Measurements from ENCODE around the gene ITGA2B. TPM values are rescaled to one million over a fixed set of nuclear protein-coding genes. Genes with fewer than 3 reads are reported as not detected.
"Not testable (repeated sequence)": the region's sequence is repeated elsewhere in the genome, so short reads cannot be mapped to it uniquely, and the experiment has no call there.

Gene ITGA2B
- total and polyA plus RNA-seq, 2 experiments from 2014 or later, result not detected

DNA sequence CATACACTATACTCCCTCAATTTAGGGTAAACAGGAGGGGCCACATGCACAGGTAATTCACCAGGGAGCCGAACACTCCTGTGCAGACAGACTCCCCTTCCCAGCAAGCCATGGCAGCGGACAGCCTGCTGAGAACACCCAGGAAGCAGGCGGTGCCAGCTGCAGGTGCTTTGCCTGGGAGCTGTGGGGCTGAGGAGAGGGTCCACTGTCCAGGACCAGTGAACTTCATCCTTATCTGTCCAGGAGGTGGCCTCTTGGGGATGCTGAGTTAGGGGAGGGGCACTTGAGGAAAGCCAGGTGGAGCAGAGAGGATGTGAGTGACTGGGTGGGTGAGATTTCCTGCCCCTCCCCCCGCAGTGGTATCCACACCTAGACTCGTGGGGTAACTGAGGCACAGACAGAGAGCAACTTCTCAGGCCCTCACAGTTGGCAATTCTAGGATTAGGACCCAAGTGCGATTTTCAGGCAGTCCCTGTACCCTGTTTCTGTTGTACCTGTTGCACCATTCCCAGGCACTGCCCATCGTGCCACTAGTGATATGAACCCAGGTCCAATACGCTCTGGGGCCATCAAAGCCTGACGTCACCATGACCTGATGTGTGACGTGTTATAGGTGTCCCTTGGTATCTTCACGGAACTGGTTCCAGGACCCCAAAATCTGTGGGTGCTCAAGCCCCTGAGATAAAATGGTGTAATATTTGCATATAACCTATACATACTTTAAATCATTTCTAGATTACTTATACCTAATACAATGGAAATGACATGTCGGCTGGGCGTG lies 43.2 kb downstream of the ITGA2B start:
- Histone ChIP-seq H3K27me3 (replicated peaks; ENCODE audit: insufficient read depth) (no peaks in the 10 kb centered on the region), H3K9me2 (ENCODE audit: insufficient read depth) (no peaks in the 10 kb centered on the region), H3K4me1 (ENCODE audit: insufficient read depth) (peaks cover 3% of the 10 kb centered on the region; the same call in 1 of the 2 replicates), H3K36me3 (ENCODE audit: low read depth) (no peaks in the 10 kb centered on the region), H3K4me3 (peak overlapping the region; percentile 97), H4K20me1 (ENCODE audit: insufficient read depth) (no peaks in the 10 kb centered on the region), H2AFZ (peak overlapping the region; percentile 96; the same call in 1 of the 2 replicates), H3F3A (ENCODE audit: insufficient read depth) (peaks cover 16% of the 10 kb centered on the region), H3K9me3 (ENCODE audit: low read depth) (no peaks in the 10 kb centered on the region), H3K9ac (peak overlapping the region; percentile 86; the same call in 1 of the 2 replicates), H3K27ac (no peak overlapping the region), H3K79me2 (ENCODE audit: insufficient read depth) (peaks cover 15% of the 10 kb centered on the region; the same call in 1 of the 2 replicates), H3K4me2 (ENCODE audit: unreplicated experiment) (peak overlapping the region; percentile 83)
- in situ Hi-C loops (cut with MboI), result no loop called here
- no peak for TF ChIP-seq EZH2phosphoT487 (IDR thresholded peaks at IDR 0.05; ENCODE audit: insufficient read depth, low read depth)
- TF ChIP-seq EZH2 (IDR thresholded peaks at IDR 0.05; ENCODE audit: insufficient read depth, poor library complexity, severe bottlenecking), result no peak
- 78 to 80% methylated on average over 13 of the region's 13 CpGs for WGBS, 2 experiments (ENCODE audit: low coverage in 1 of 2, low lambda C conversion rate in 2 of 2, missing lambda C conversion rate in 2 of 2)
- DNase-seq, result no peak

DNA sequence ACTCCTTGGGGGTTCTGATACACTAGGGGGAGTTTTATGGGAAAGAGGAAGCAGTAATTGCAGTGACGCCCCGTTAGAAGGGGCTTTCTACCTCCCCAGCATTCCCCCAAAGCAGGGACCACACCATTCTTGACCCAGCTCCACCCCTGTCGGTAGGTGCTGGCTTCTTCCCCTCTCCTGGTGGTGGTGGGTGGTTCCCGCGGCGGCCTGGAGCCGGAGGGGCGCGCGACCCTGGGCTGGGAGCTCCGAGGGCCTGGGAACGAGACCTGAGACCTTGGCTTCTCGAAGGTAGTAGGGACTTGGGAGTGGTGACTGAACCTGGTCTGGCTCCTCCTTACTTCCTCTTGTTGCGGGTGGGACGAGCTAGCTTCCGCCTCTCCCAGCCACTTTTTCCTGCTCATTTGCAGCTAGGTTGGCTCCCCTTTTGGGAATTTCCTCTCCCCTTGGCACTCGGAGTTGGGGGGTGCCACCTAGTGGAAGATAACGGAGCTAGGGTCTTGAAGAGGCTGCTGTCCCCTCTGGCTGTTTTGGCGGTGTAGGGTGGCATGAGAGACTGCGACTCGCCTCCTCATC lies 43.9 kb downstream of the ITGA2B start:
- WGBS, 2 experiments (ENCODE audit: low coverage in 1 of 2, low lambda C conversion rate in 2 of 2, missing lambda C conversion rate in 2 of 2), result 4% methylated on average over 19 to 21 of the region's 21 CpGs
- peak overlapping the region; percentile 83 for H3K4me2 ChIP-seq (ENCODE audit: unreplicated experiment)
- no peaks in the 10 kb centered on the region for H3K27me3 ChIP-seq (replicated peaks; ENCODE audit: insufficient read depth)
- H3K4me1 ChIP-seq (ENCODE audit: insufficient read depth), result peaks cover 3% of the 10 kb centered on the region; the same call in 1 of the 2 replicates
- in situ Hi-C loops (cut with MboI), result no loop called here
- peak overlapping the region; percentile 86 for H3K9ac ChIP-seq
- TF ChIP-seq EZH2 (IDR thresholded peaks at IDR 0.05; ENCODE audit: insufficient read depth, poor library complexity, severe bottlenecking), result no peak
- TF ChIP-seq EZH2phosphoT487 (IDR thresholded peaks at IDR 0.05; ENCODE audit: insufficient read depth, low read depth), result no peak
- H2AFZ ChIP-seq, result peak overlapping the region; percentile 96
- peak overlapping the region; percentile 97 for H3K4me3 ChIP-seq
- H3K9me3 ChIP-seq (ENCODE audit: low read depth), result no peaks in the 10 kb centered on the region
- peak overlapping the region; percentile 44 for H3K27ac ChIP-seq
- H3F3A ChIP-seq (ENCODE audit: insufficient read depth), result peaks cover 16% of the 10 kb centered on the region
- H3K36me3 ChIP-seq (ENCODE audit: low read depth), result no peaks in the 10 kb centered on the region
- H3K9me2 ChIP-seq (ENCODE audit: insufficient read depth), result no peaks in the 10 kb centered on the region
- no peaks in the 10 kb centered on the region for H4K20me1 ChIP-seq (ENCODE audit: insufficient read depth)
- peak; percentile 73 for DNase-seq
- peaks cover 15% of the 10 kb centered on the region; the same call in 1 of the 2 replicates for H3K79me2 ChIP-seq (ENCODE audit: insufficient read depth)

DNA sequence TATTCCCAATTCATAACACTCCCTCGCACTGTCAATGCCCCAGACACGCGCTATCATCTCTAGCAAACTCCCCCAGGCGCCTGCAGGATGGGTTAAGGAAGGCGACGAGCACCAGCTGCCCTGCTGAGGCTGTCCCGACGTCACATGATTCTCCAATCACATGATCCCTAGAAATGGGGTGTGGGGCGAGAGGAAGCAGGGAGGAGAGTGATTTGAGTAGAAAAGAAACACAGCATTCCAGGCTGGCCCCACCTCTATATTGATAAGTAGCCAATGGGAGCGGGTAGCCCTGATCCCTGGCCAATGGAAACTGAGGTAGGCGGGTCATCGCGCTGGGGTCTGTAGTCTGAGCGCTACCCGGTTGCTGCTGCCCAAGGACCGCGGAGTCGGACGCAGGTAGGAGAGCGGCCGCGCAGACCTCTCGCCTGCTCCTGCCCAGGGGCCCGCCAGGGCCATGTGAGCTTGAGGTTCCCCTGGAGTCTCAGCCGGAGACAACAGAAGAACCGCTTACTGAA lies 44.5 kb downstream of the ITGA2B start, which contains the start of gene GRN:
TSS of gene GRN (plus strand) at position 364 of the 515 bp plus-strand sequence. CDS start 3,863 bp downstream, outside the sequence.
- H3F3A ChIP-seq (ENCODE audit: insufficient read depth), result peaks cover 16% of the 10 kb centered on the region
- peak within 1 kb of the TSS; percentile 44 for H3K27ac ChIP-seq
- H4K20me1 ChIP-seq (ENCODE audit: insufficient read depth), result no peaks in the 10 kb centered on the region
- no peaks in the 10 kb centered on the region for H3K9me2 ChIP-seq (ENCODE audit: insufficient read depth)
- no peaks in the 10 kb centered on the region for H3K27me3 ChIP-seq (replicated peaks; ENCODE audit: insufficient read depth)
- peak within 1 kb of the TSS; percentile 86 for H3K9ac ChIP-seq
- WGBS, 2 experiments (ENCODE audit: low coverage in 1 of 2, low lambda C conversion rate in 2 of 2, missing lambda C conversion rate in 2 of 2), result 1% methylated on average over 26 of the region's 26 CpGs
- H3K79me2 ChIP-seq (ENCODE audit: insufficient read depth), result peaks cover 15% of the 10 kb centered on the region; the same call in 1 of the 2 replicates
- in situ Hi-C loops (cut with MboI), result no loop called here
- TF ChIP-seq EZH2phosphoT487 (IDR thresholded peaks at IDR 0.05; ENCODE audit: insufficient read depth, low read depth) (no peak), EZH2 (IDR thresholded peaks at IDR 0.05; ENCODE audit: insufficient read depth, poor library complexity, severe bottlenecking) (no peak)
- peak within 1 kb of the TSS; percentile 96 for H2AFZ ChIP-seq
- H3K4me1 ChIP-seq (ENCODE audit: insufficient read depth), result peaks cover 3% of the 10 kb centered on the region; the same call in 1 of the 2 replicates
- peak within 1 kb of the TSS; percentile 83 for H3K4me2 ChIP-seq (ENCODE audit: unreplicated experiment)
- peak; percentile 98 for DNase-seq
- peak within 1 kb of the TSS; percentile 97 for H3K4me3 ChIP-seq
- H3K9me3 ChIP-seq (ENCODE audit: low read depth), result no peaks in the 10 kb centered on the region
- H3K36me3 ChIP-seq (ENCODE audit: low read depth), result no peaks in the 10 kb centered on the region

DNA sequence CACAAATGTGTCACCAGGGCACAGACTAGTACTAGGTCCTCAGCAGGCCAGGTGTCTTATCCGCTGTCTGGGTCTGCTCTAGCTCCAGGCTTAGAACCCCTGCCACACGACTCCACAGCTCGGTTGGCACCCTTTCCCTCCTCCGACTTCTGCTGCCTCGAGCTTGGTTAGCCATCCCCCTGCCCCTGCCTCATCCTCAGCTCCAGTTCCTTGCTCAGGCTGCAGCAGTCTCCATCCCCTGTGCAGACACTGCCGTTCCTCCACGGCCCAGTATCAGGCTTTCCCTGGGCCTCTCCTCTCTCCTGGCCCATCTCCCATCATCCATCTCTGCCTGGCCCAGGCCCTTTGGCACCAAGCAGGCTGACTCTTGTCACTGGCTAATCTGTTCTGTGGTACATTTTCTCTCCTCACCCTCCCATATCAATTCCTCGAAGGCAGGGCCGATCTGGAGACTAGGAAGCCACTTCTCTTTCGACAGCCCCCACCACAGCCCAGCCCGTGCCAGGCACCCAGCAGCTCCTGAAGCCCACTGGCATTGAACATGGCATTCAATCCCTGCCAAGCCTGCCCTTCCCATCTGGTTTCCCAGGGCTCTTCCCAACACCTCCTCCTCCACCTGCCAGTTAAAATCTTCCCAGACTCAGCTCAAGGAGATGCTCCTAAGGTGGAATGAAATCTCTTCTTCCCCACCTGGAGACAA lies 45.8 kb downstream of the ITGA2B start:
- Histone ChIP-seq H3K4me2 (ENCODE audit: unreplicated experiment) (no peak overlapping the region), H3K9me3 (ENCODE audit: low read depth) (no peaks in the 10 kb centered on the region), H3K79me2 (ENCODE audit: insufficient read depth) (peaks cover 15% of the 10 kb centered on the region; the same call in 1 of the 2 replicates), H3K9ac (no peak overlapping the region), H3K9me2 (ENCODE audit: insufficient read depth) (no peaks in the 10 kb centered on the region), H3K4me1 (ENCODE audit: insufficient read depth) (peaks cover 3% of the 10 kb centered on the region; the same call in 1 of the 2 replicates), H3K27me3 (replicated peaks; ENCODE audit: insufficient read depth) (no peaks in the 10 kb centered on the region), H3F3A (ENCODE audit: insufficient read depth) (peaks cover 16% of the 10 kb centered on the region), H3K4me3 (no peak overlapping the region), H4K20me1 (ENCODE audit: insufficient read depth) (no peaks in the 10 kb centered on the region), H2AFZ (peak overlapping the region; percentile 96; the same call in 1 of the 2 replicates), H3K36me3 (ENCODE audit: low read depth) (no peaks in the 10 kb centered on the region), H3K27ac (no peak overlapping the region)
- DNase-seq, result no peak
- no peak for TF ChIP-seq EZH2phosphoT487 (IDR thresholded peaks at IDR 0.05; ENCODE audit: insufficient read depth, low read depth)
- no peak for TF ChIP-seq EZH2 (IDR thresholded peaks at IDR 0.05; ENCODE audit: insufficient read depth, poor library complexity, severe bottlenecking)
- 64 to 65% methylated on average over 11 of the region's 11 CpGs for WGBS, 2 experiments (ENCODE audit: low coverage in 1 of 2, low lambda C conversion rate in 2 of 2, missing lambda C conversion rate in 2 of 2)
- in situ Hi-C loops (cut with MboI), result no loop called here

DNA sequence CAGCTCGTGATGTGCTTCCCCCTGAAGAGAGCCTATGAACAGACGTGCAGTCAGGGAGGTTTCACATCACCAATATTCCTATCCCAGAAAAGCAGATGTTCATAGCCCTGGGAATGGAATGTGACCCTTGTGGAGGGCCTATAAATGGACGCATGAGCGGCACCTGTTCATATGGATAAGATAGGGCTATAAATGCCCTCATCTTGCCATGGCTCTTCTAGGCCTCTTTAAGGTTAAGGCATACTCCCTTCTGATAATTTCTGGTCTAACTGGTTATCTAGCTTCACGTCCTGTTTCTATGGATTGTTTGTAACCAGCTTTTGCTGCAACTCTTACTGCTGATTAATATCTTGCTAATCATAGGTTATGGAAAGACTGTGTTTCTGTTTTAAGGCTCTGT lies 48.9 kb downstream of the ITGA2B start:
- H4K20me1 ChIP-seq (ENCODE audit: insufficient read depth); H2AFZ ChIP-seq; H3K27ac ChIP-seq; DNase-seq; H3F3A ChIP-seq (ENCODE audit: insufficient read depth); H3K79me2 ChIP-seq (ENCODE audit: insufficient read depth); H3K4me1 ChIP-seq (ENCODE audit: insufficient read depth); H3K4me3 ChIP-seq; H3K9me3 ChIP-seq (ENCODE audit: low read depth); H3K9me2 ChIP-seq (ENCODE audit: insufficient read depth); H3K36me3 ChIP-seq (ENCODE audit: low read depth); in situ Hi-C loops (cut with MboI); H3K4me2 ChIP-seq (ENCODE audit: unreplicated experiment); H3K9ac ChIP-seq; H3K27me3 ChIP-seq (replicated peaks; ENCODE audit: insufficient read depth): not testable (repeated sequence)
- 55 to 57% methylated on average over 5 of the region's 5 CpGs for WGBS, 2 experiments (ENCODE audit: low coverage in 1 of 2, low lambda C conversion rate in 2 of 2, missing lambda C conversion rate in 2 of 2)

Data from GM23248 (cell line).